ENCODE data around the gene LARP1.

The LARP1 gene

DNA sequence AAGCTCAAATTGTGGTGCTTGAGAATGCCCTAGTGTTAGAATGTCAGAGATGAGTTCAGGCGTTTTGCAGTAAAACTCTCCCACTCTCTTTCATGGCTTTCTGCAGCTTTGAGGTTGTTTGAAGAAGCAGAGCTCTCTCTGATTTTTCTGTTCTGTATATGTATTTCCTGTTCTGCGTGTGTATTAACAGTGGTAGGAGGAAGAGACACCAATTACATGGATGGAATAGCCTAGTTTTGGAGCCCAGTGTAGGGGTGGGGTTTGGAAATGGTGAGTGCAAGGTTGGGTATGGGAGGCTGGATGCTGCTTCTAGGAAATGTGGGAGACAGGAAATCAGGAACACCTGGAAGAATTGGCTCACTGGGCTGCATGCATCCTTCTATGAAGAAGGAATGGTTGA lies 12.4 kb downstream of the LARP1 start:
- Histone ChIP-seq H3K4ac (ENCODE audit: low read depth, low read length) (peak overlapping the region; percentile 97), H3K23ac (ENCODE audit: low read length) (no peak overlapping the region), H2AK5ac (ENCODE audit: low read length) (no peak overlapping the region), H4K8ac (ENCODE audit: low read depth, low read length) (no peak overlapping the region), H3K9me3 (ENCODE audit: insufficient read depth, low read depth, low read length) (no peaks in the 10 kb centered on the region), H3K18ac (ENCODE audit: low read length) (no peak overlapping the region), H3K4me2 (ENCODE audit: low read length) (no peak overlapping the region), H3K4me3 (ENCODE audit: low read depth, low read length) (no peak overlapping the region), H2AFZ (ENCODE audit: insufficient read depth, low read length, poor library complexity) (no peak overlapping the region), H3K4me1 (ENCODE audit: control insufficient read depth in 1 of 2, insufficient read depth in 2 of 2, low read length in 2 of 2) (peaks cover 22 to 30% of the 10 kb centered on the region in 2 experiments), H2BK120ac (ENCODE audit: insufficient read depth, low read length, poor library complexity) (no peak overlapping the region), H3K27ac (ENCODE audit: low read depth, low read length) (no peak overlapping the region), H4K91ac (ENCODE audit: low read depth, low read length) (no peak overlapping the region), H3K36me3 (ENCODE audit: control insufficient read depth in 1 of 2, insufficient read depth in 2 of 2, low read length in 2 of 2) (no peaks in the 10 kb centered on the region), H2BK5ac (ENCODE audit: low read depth, low read length, poor library complexity) (no peak overlapping the region), H3K27me3 (ENCODE audit: insufficient read depth, low read length) (no peaks in the 10 kb centered on the region), H2BK12ac (ENCODE audit: low read length) (no peak overlapping the region), H3K79me1 (ENCODE audit: low read length) (peaks cover 2% of the 10 kb centered on the region), H3K79me2 (ENCODE audit: control insufficient read depth, insufficient read depth, low read length, poor library complexity) (peaks cover 39% of the 10 kb centered on the region), H3K14ac (ENCODE audit: low read length) (no peak overlapping the region), H4K12ac (ENCODE audit: low read depth, low read length) (no peak overlapping the region), H3K9ac (ENCODE audit: low read length) (no peak overlapping the region)
- no peak for DNase-seq
- no CpG with 5 or more reads among the region's 2 CpGs for WGBS (ENCODE audit: extremely low coverage, insufficient coverage, insufficient read length)

- peak overlapping the region; percentile 97 for H3K4ac ChIP-seq (ENCODE audit: low read depth, low read length)
- no peak overlapping the region for H4K91ac ChIP-seq (ENCODE audit: low read depth, low read length)
- H3K4me2 ChIP-seq (ENCODE audit: low read length) = no peak overlapping the region
- H2AK5ac ChIP-seq (ENCODE audit: low read length) = no peak overlapping the region
- no CpG with 5 or more reads among the region's 2 CpGs for WGBS (ENCODE audit: extremely low coverage, insufficient coverage, insufficient read length)
- H2BK12ac ChIP-seq (ENCODE audit: low read length) = no peak overlapping the region
- no peak overlapping the region for H3K4me3 ChIP-seq (ENCODE audit: low read depth, low read length)
- H2BK120ac ChIP-seq (ENCODE audit: insufficient read depth, low read length, poor library complexity) = no peak overlapping the region
- no peak overlapping the region for H3K23ac ChIP-seq (ENCODE audit: low read length)
- H3K79me2 ChIP-seq (ENCODE audit: control insufficient read depth, insufficient read depth, low read length, poor library complexity) = peaks cover 38% of the 10 kb centered on the region
- H4K8ac ChIP-seq (ENCODE audit: low read depth, low read length) = no peak overlapping the region
- no peak overlapping the region for H3K9ac ChIP-seq (ENCODE audit: low read length)
- H3K27me3 ChIP-seq (ENCODE audit: insufficient read depth, low read length) = no peaks in the 10 kb centered on the region
- H3K18ac ChIP-seq (ENCODE audit: low read length) = no peak overlapping the region
- H3K9me3 ChIP-seq (ENCODE audit: insufficient read depth, low read depth, low read length) = no peaks in the 10 kb centered on the region
- no peak overlapping the region for H3K14ac ChIP-seq (ENCODE audit: low read length)
- H3K4me1 ChIP-seq (ENCODE audit: control insufficient read depth in 1 of 2, insufficient read depth in 2 of 2, low read length in 2 of 2) = peaks cover 22 to 30% of the 10 kb centered on the region in 2 experiments
- no peak overlapping the region for H2AFZ ChIP-seq (ENCODE audit: insufficient read depth, low read length, poor library complexity)
- no peak for DNase-seq
- H2BK5ac ChIP-seq (ENCODE audit: low read depth, low read length, poor library complexity) = no peak overlapping the region
- no peak overlapping the region for H4K12ac ChIP-seq (ENCODE audit: low read depth, low read length)
- no peak overlapping the region for H3K27ac ChIP-seq (ENCODE audit: low read depth, low read length)
- H3K36me3 ChIP-seq (ENCODE audit: control insufficient read depth in 1 of 2, insufficient read depth in 2 of 2, low read length in 2 of 2) = no peaks in the 10 kb centered on the region
- H3K79me1 ChIP-seq (ENCODE audit: low read length) = peaks cover 2% of the 10 kb centered on the region
These were observed 13.0 kb downstream of the LARP1 start for GRCh38 chr5:154768207-154768606.

- Histone ChIP-seq H3K14ac (ENCODE audit: low read length) (no peak overlapping the region), H2BK5ac (ENCODE audit: low read depth, low read length, poor library complexity) (no peak overlapping the region), H3K36me3 (ENCODE audit: control insufficient read depth in 1 of 2, insufficient read depth in 2 of 2, low read length in 2 of 2) (peaks cover 0 to 3% of the 10 kb centered on the region in 2 experiments), H3K9me3 (ENCODE audit: insufficient read depth, low read depth, low read length) (peaks cover 2% of the 10 kb centered on the region), H3K4me1 (ENCODE audit: control insufficient read depth in 1 of 2, insufficient read depth in 2 of 2, low read length in 2 of 2) (peaks cover 25 to 32% of the 10 kb centered on the region in 2 experiments), H3K27me3 (ENCODE audit: insufficient read depth, low read length) (no peaks in the 10 kb centered on the region), H4K12ac (ENCODE audit: low read depth, low read length) (no peak overlapping the region), H3K23ac (ENCODE audit: low read length) (no peak overlapping the region), H2BK12ac (ENCODE audit: low read length) (no peak overlapping the region), H3K4me3 (ENCODE audit: low read depth, low read length) (no peak overlapping the region), H4K8ac (ENCODE audit: low read depth, low read length) (no peak overlapping the region), H3K79me1 (ENCODE audit: low read length) (peaks cover 2% of the 10 kb centered on the region), H2AFZ (ENCODE audit: insufficient read depth, low read length, poor library complexity) (no peak overlapping the region), H3K79me2 (ENCODE audit: control insufficient read depth, insufficient read depth, low read length, poor library complexity) (peaks cover 45% of the 10 kb centered on the region), H3K27ac (ENCODE audit: low read depth, low read length) (no peak overlapping the region), H2AK5ac (ENCODE audit: low read length) (no peak overlapping the region), H2BK120ac (ENCODE audit: insufficient read depth, low read length, poor library complexity) (no peak overlapping the region), H4K91ac (ENCODE audit: low read depth, low read length) (no peak overlapping the region), H3K4me2 (ENCODE audit: low read length) (no peak overlapping the region), H3K18ac (ENCODE audit: low read length) (no peak overlapping the region), H3K9ac (ENCODE audit: low read length) (no peak overlapping the region), H3K4ac (ENCODE audit: low read depth, low read length) (peak overlapping the region; percentile 3)
- DNase-seq = no peak
- no CpG with 5 or more reads among the region's 2 CpGs for WGBS (ENCODE audit: extremely low coverage, insufficient coverage, insufficient read length)
These were observed 14.9 kb downstream of the LARP1 start for GRCh38 chr5:154770111-154770510.

GRCh38 chr5:154771383-154771901 lies 16.3 kb downstream of the LARP1 start:
- Histone ChIP-seq H2BK120ac (ENCODE audit: insufficient read depth, low read length, poor library complexity) (no peak overlapping the region), H4K91ac (ENCODE audit: low read depth, low read length) (no peak overlapping the region), H2BK5ac (ENCODE audit: low read depth, low read length, poor library complexity) (no peak overlapping the region), H3K27ac (ENCODE audit: low read depth, low read length) (peak overlapping the region; percentile 24), H3K4me3 (ENCODE audit: low read depth, low read length) (no peak overlapping the region), H3K36me3 (ENCODE audit: control insufficient read depth in 1 of 2, insufficient read depth in 2 of 2, low read length in 2 of 2) (peaks cover 0 to 3% of the 10 kb centered on the region in 2 experiments), H3K27me3 (ENCODE audit: insufficient read depth, low read length) (no peaks in the 10 kb centered on the region), H2AFZ (ENCODE audit: insufficient read depth, low read length, poor library complexity) (no peak overlapping the region), H3K79me1 (ENCODE audit: low read length) (peaks cover 2% of the 10 kb centered on the region), H3K79me2 (ENCODE audit: control insufficient read depth, insufficient read depth, low read length, poor library complexity) (peaks cover 54% of the 10 kb centered on the region), H4K8ac (ENCODE audit: low read depth, low read length) (no peak overlapping the region), H3K4ac (ENCODE audit: low read depth, low read length) (peak overlapping the region; percentile 10), H3K4me2 (ENCODE audit: low read length) (peak overlapping the region; percentile 49), H2AK5ac (ENCODE audit: low read length) (no peak overlapping the region), H3K9me3 (ENCODE audit: insufficient read depth, low read depth, low read length) (peaks cover 2% of the 10 kb centered on the region), H3K9ac (ENCODE audit: low read length) (no peak overlapping the region), H3K4me1 (ENCODE audit: control insufficient read depth in 1 of 2, insufficient read depth in 2 of 2, low read length in 2 of 2) (peaks cover 23 to 30% of the 10 kb centered on the region in 2 experiments), H4K12ac (ENCODE audit: low read depth, low read length) (no peak overlapping the region), H3K23ac (ENCODE audit: low read length) (no peak overlapping the region), H3K14ac (ENCODE audit: low read length) (no peak overlapping the region), H3K18ac (ENCODE audit: low read length) (no peak overlapping the region), H2BK12ac (ENCODE audit: low read length) (no peak overlapping the region)
- DNase-seq = no peak
- no CpG with 5 or more reads among the region's 10 CpGs for WGBS (ENCODE audit: extremely low coverage, insufficient coverage, insufficient read length)
